Ammon's horn (tissue), 1 donor: ENCODE results near the gene ANKRD28.
"Not testable (repeated sequence)": the region's sequence is repeated elsewhere in the genome, so short reads cannot be mapped to it uniquely, and the experiment has no call there.

ENCODE experiments used
- DNase-seq: peaks from one replicate; pipeline ENCODE4 v3.0.0-alpha.2; 2016; ENCODE audit warnings: low spot score

The ANKRD28 gene

GRCh38 chr3:15635121-15635661 lies 162.6 kb downstream of the ANKRD28 start:
- peak; percentile 48 for DNase-seq

GRCh38 chr3:15634671-15635070 lies 163.1 kb downstream of the ANKRD28 start:
- DNase-seq = no peak

- DNase-seq = peak; percentile 58
These were observed 163.8 kb downstream of the ANKRD28 start for GRCh38 chr3:15633766-15634598.

GRCh38 chr3:15633159-15633558 lies 164.6 kb downstream of the ANKRD28 start:
- no peak for DNase-seq

- no peak for DNase-seq
These were observed 165.6 kb downstream of the ANKRD28 start for GRCh38 chr3:15632212-15632580.

- DNase-seq = no peak
These were observed 166.2 kb downstream of the ANKRD28 start for GRCh38 chr3:15631426-15632211.

GRCh38 chr3:15630646-15631350 lies 167.0 kb downstream of the ANKRD28 start:
- DNase-seq = peak; percentile 34

GRCh38 chr3:15629860-15630597 lies 167.8 kb downstream of the ANKRD28 start:
- peak; percentile 92 for DNase-seq

- DNase-seq = no peak
These were observed 168.8 kb downstream of the ANKRD28 start for GRCh38 chr3:15628967-15629366.

GRCh38 chr3:15623535-15624440 lies 174.0 kb downstream of the ANKRD28 start:
- DNase-seq = no peak

- DNase-seq = not testable (repeated sequence)
These were observed 177.9 kb downstream of the ANKRD28 start for GRCh38 chr3:15619659-15620464.
